ENCODE results near the gene GUCA1C. TPM values are rescaled to one million over a fixed set of nuclear protein-coding genes. Genes with fewer than 3 reads are reported as not detected.

The GUCA1C gene
- total RNA-seq, 2 donors from 2014 or later = not detected

GRCh38 chr3:108973019-108973418 lies 19.3 kb upstream of the GUCA1C start:
- ATAC-seq (ENCODE audit: insufficient number of reproducible peaks, low FRiP score, low read depth) (no peak), DNase-seq (ENCODE audit: low spot score) (no peak)
- no peaks in the 10 kb centered on the region for H3K36me3 ChIP-seq
- no peak for TF ChIP-seq CTCF (IDR thresholded peaks at IDR 0.05)
- H3K4me1 ChIP-seq (ENCODE audit: control insufficient read depth in 1 of 2, low read depth in 2 of 2) = no peaks in the 10 kb centered on the region
- H3K27ac ChIP-seq = no peak overlapping the region
- no peaks in the 10 kb centered on the region for H3K9me3 ChIP-seq
- no peak overlapping the region for H3K4me3 ChIP-seq
- no peaks in the 10 kb centered on the region for H3K27me3 ChIP-seq (replicated peaks; ENCODE audit: insufficient read depth)

- DNase-seq (ENCODE audit: low spot score) = no peak
- Histone ChIP-seq H3K4me3 (no peak overlapping the region), H3K36me3 (no peaks in the 10 kb centered on the region), H3K27me3 (replicated peaks; ENCODE audit: insufficient read depth) (no peaks in the 10 kb centered on the region), H3K27ac (no peak overlapping the region), H3K9me3 (no peaks in the 10 kb centered on the region), H3K4me1 (ENCODE audit: control insufficient read depth in 1 of 2, low read depth in 2 of 2) (no peaks in the 10 kb centered on the region)
- TF ChIP-seq CTCF (IDR thresholded peaks at IDR 0.05) = no peak
- ATAC-seq (ENCODE audit: insufficient number of reproducible peaks, low FRiP score, low read depth) = no peak
Observed at GRCh38 chr3:108972482-108972881, 18.8 kb upstream of the GUCA1C start.

DNA sequence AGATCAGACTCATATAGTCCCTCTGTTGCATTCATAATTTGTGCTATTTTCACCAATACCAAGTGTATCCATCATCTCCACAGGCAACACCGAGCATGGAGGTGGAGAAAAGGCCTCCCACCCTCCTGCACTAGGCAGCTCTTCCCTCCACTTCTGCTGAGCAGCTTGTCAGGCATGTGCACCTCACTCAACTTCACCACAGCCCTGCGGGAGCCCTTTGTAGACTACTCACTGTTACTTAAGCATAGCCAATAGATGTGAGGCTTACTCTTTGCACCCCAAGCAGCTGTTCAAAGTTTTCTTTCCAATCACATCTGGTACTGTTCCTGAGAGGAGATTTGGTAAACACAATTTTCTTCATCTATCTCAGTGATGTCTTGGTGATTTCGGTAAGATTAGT lies 16.9 kb upstream of the GUCA1C start:
- no peak for TF ChIP-seq CTCF (IDR thresholded peaks at IDR 0.05)
- DNase-seq (ENCODE audit: low spot score) (no peak), ATAC-seq (ENCODE audit: insufficient number of reproducible peaks, low FRiP score, low read depth) (no peak)
- Histone ChIP-seq H3K36me3 (no peaks in the 10 kb centered on the region), H3K4me1 (ENCODE audit: control insufficient read depth in 1 of 2, low read depth in 2 of 2) (no peaks in the 10 kb centered on the region), H3K27ac (no peak overlapping the region), H3K4me3 (no peak overlapping the region), H3K9me3 (no peaks in the 10 kb centered on the region), H3K27me3 (replicated peaks; ENCODE audit: insufficient read depth) (no peaks in the 10 kb centered on the region)

DNA sequence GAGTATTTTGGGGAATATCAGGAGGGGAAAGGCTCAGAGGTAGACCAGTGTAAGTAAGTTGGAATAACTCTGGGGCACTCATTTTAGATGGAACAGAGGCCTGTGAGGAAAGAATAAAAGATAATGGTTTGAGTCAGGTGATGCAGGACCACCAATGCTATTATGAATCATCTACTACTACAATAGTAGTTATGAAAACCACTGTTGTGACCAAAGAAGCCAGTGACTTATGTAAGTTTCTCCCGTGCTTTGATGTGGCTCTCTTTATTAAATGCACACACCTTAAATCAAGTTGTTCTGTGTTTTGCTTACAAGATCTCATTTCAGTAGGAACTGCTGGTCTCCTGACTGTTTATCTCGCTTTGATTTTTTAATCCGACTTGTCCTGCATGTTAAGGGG lies 13.1 kb upstream of the GUCA1C start:
- Histone ChIP-seq H3K9me3 (no peaks in the 10 kb centered on the region), H3K36me3 (no peaks in the 10 kb centered on the region), H3K27ac (no peak overlapping the region), H3K27me3 (replicated peaks; ENCODE audit: insufficient read depth) (no peaks in the 10 kb centered on the region), H3K4me3 (no peak overlapping the region), H3K4me1 (ENCODE audit: control insufficient read depth in 1 of 2, low read depth in 2 of 2) (no peaks in the 10 kb centered on the region)
- ATAC-seq (ENCODE audit: insufficient number of reproducible peaks, low FRiP score, low read depth) (no peak), DNase-seq (ENCODE audit: low spot score) (no peak)
- TF ChIP-seq CTCF (IDR thresholded peaks at IDR 0.05) = no peak

DNA sequence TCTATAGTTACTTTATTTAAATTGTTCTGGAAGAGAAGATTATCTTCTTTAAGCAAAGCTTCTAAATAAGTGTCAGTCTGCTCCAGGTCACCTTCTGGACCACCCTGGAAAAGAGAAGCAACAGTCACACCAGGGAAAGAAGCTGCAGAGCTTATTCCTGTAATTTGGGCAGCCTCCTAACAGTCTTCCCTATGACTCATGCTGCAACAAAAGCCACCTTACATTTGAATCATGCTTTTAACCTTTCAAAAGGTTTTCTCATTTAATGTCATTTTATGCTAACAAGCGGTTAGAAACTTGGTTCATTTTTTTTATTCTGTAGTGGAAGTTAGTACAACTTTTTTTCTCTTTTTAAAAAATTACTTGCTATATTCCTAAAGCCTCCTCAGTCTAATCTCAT lies 5.3 kb upstream of the GUCA1C start:
- Histone ChIP-seq H3K4me3 (no peak overlapping the region), H3K36me3 (no peaks in the 10 kb centered on the region), H3K27me3 (replicated peaks; ENCODE audit: insufficient read depth) (no peaks in the 10 kb centered on the region), H3K27ac (no peak overlapping the region), H3K9me3 (no peaks in the 10 kb centered on the region), H3K4me1 (ENCODE audit: control insufficient read depth in 1 of 2, low read depth in 2 of 2) (no peaks in the 10 kb centered on the region)
- DNase-seq (ENCODE audit: low spot score) = no peak
- no peak for TF ChIP-seq CTCF (IDR thresholded peaks at IDR 0.05)
- no peak for ATAC-seq (ENCODE audit: insufficient number of reproducible peaks, low FRiP score, low read depth)

Measured in thoracic aorta (tissue), 2 donors.